Smooth muscle cell (in vitro differentiated cells): ENCODE data around the gene SERPINB1. TPM values are rescaled to one million over a fixed set of nuclear protein-coding genes. Genes with fewer than 3 reads are reported as not detected.
"Not testable (repeated sequence)": the region's sequence is repeated elsewhere in the genome, so short reads cannot be mapped to it uniquely, and the experiment has no call there.

Experiments
- DNase-seq: peaks from one replicate; lab custom pipeline; 2025; ENCODE audit not compliant: unreplicated experiment; lab: John Stamatoyannopoulos, UW
- H2AFZ ChIP-seq: fragments of 200-600 bp; sonication (generic); 2 replicates; pipeline ENCODE4 v1.6.0; 2016; ENCODE audit warnings: antibody characterized with exemption, low read depth, mild to moderate bottlenecking
- H3F3A ChIP-seq: fragments of 200-600 bp; sonication (generic); 2 replicates; pipeline ENCODE4 v1.6.0; 2017; ENCODE audit warnings: antibody characterized with exemption, low read depth
- H3K27ac ChIP-seq: fragments of 200-600 bp; sonication (generic); 2 replicates; pipeline ENCODE4 v1.5.1; 2016; ENCODE audit warnings: low read depth, mild to moderate bottlenecking
- H3K27me3 ChIP-seq: fragments of 200-600 bp; sonication (generic); 2 replicates; pipeline ENCODE4 v1.6.1; 2016; ENCODE audit warnings: low read depth, mild to moderate bottlenecking
- H3K36me3 ChIP-seq: fragments of 200-600 bp; sonication (generic); 2 replicates; pipeline ENCODE4 v1.5.1; 2016; ENCODE audit warnings: low read depth
- H3K4me1 ChIP-seq: fragments of 200-600 bp; sonication (generic); 2 replicates; pipeline ENCODE4 v1.5.1; 2016; ENCODE audit warnings: low read depth
- H3K4me2 ChIP-seq: fragments of 200-600 bp; sonication (generic); 2 replicates; pipeline ENCODE4 v1.6.0; 2016; ENCODE audit warnings: mild to moderate bottlenecking
- H3K4me3 ChIP-seq: fragments of 200-600 bp; sonication (generic); 2 replicates; pipeline ENCODE4 v1.5.1; 2016; ENCODE audit warnings: mild to moderate bottlenecking
- H3K79me2 ChIP-seq: fragments of 200-600 bp; sonication (generic); 2 replicates; pipeline ENCODE4 v1.6.0; 2016; ENCODE audit warnings: low read depth, mild to moderate bottlenecking
- H3K9ac ChIP-seq: fragments of 200-600 bp; sonication (generic); 2 replicates; pipeline ENCODE4 v1.6.0; 2016; ENCODE audit warnings: low read depth
- H3K9me3 ChIP-seq: fragments of 200-600 bp; sonication (generic); replicated peaks from 2 replicates; pipeline ENCODE4 v1.5.1; 2016; ENCODE audit warnings: low read depth
- H4K20me1 ChIP-seq: fragments of 200-600 bp; sonication (generic); 2 replicates; pipeline ENCODE4 v1.6.0; 2016; ENCODE audit warnings: low read depth
- WGBS: methylation state at CpG from one replicate; pipeline ENCODE4 v1.1.7; 2016; ENCODE audit warnings: low lambda C conversion rate; 5-methylcytosine and 5-hydroxymethylcytosine counted together
- polyA plus RNA-seq: library from polyadenylated mRNA; unstranded; fragments of >200 nt; fragmentation: Nextera tagmentation; extraction: Ambion mirVana; gene quantifications from 2 replicates; pipeline ENCODE4 v1.2.1, GENCODE V29; 2016
- total RNA-seq: library from RNA; depleted of rRNA; stranded (reverse); fragments of >200 nt; gene quantifications from 2 replicates; pipeline ENCODE4 v1.2.3, GENCODE V29; 2014
- TF ChIP-seq, protein P1 (sequence below): fragments of 200-600 bp; sonication (generic); IDR thresholded peaks from 2 replicates; pipeline ENCODE4 v1.5.1; 2017; ENCODE audit warnings: borderline replicate concordance, mild to moderate bottlenecking, antibody characterized with exemption; ENCODE audit not compliant: insufficient read depth, poor library complexity, severe bottlenecking

SERPINB1 gene
- total and polyA plus RNA-seq, 2 experiments from 2014 or later, result 10.5 to 17.7 TPM

DNA sequence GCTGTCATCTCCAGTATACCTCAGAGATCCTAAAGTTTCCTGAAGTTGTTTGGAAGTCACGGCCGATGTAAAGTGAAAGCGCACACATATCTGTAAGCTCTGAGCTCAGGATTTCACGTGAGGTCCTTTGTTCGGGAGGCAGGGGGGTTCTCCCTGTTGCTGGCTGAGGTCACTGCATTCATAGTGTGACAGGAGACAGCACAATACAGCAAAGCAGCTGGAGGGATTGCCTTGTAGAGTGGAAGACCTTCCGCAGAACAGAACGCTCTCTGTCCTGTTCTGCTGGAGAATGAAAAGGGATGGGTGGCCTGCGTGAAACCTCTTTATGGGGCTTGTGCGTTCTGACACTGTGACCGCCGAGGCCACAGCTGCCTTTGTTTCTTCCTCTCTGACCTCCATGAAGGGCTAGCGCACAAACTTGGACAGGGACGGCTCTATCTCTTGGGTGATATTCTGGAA is 13.4 kb upstream of the SERPINB1 start:
- 72% methylated on average over 13 of the region's 13 CpGs for WGBS
- peak overlapping the region; percentile 72 for H3K9ac ChIP-seq
- peak overlapping the region; percentile 72 for H2AFZ ChIP-seq
- H3K4me3 ChIP-seq, result no peak overlapping the region
- peaks cover 20% of the 10 kb centered on the region for H3K4me1 ChIP-seq
- peaks cover 15% of the 10 kb centered on the region for H3F3A ChIP-seq
- TF ChIP-seq, protein P1, sequence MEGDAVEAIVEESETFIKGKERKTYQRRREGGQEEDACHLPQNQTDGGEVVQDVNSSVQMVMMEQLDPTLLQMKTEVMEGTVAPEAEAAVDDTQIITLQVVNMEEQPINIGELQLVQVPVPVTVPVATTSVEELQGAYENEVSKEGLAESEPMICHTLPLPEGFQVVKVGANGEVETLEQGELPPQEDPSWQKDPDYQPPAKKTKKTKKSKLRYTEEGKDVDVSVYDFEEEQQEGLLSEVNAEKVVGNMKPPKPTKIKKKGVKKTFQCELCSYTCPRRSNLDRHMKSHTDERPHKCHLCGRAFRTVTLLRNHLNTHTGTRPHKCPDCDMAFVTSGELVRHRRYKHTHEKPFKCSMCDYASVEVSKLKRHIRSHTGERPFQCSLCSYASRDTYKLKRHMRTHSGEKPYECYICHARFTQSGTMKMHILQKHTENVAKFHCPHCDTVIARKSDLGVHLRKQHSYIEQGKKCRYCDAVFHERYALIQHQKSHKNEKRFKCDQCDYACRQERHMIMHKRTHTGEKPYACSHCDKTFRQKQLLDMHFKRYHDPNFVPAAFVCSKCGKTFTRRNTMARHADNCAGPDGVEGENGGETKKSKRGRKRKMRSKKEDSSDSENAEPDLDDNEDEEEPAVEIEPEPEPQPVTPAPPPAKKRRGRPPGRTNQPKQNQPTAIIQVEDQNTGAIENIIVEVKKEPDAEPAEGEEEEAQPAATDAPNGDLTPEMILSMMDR, result no peak
- H3K27ac ChIP-seq, result peak overlapping the region; percentile 88
- no peak for DNase-seq
- no peaks in the 10 kb centered on the region for H4K20me1 ChIP-seq
- H3K4me2 ChIP-seq, result peak overlapping the region; percentile 80
- H3K9me3 ChIP-seq, result no peaks in the 10 kb centered on the region
- H3K27me3 ChIP-seq, result no peaks in the 10 kb centered on the region
- no peaks in the 10 kb centered on the region for H3K36me3 ChIP-seq
- H3K79me2 ChIP-seq, result no peaks in the 10 kb centered on the region

DNA sequence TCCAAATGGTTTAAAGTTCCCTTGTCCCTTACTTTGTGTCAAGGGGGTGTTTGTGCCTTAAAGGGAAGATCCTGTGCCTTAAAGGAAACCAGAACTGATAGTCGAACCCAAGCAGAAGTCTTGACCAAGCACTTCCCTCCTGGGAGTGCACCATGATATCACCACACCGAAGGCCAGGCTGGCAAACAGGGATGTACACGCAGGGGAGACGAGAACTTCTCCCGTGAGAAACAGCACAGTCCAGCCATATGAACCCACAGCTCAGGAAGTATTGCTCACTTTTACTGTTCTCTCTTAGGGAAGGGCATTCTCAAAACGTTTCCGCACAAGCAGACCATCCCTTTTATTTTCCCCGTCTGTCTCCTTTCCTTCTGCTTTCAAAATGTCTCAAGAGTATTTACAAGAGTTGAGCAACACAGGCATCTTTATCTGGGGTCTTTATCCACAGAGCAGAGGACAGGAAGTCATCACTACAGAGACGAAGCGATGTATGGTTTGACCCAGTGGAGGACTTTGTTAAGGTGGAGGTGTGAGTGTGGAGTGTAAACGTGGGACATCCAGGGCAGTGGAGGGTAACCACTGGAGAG is 12.8 kb upstream of the SERPINB1 start:
- Histone ChIP-seq H3K4me3 (peak overlapping the region; percentile 44), H3K9ac (peak overlapping the region; percentile 72), H4K20me1 (no peaks in the 10 kb centered on the region), H3K4me1 (peaks cover 20% of the 10 kb centered on the region), H2AFZ (peak overlapping the region; percentile 72), H3K27ac (peak overlapping the region; percentile 88), H3K4me2 (peak overlapping the region; percentile 80), H3F3A (peaks cover 15% of the 10 kb centered on the region), H3K27me3 (no peaks in the 10 kb centered on the region), H3K79me2 (no peaks in the 10 kb centered on the region), H3K9me3 (no peaks in the 10 kb centered on the region), H3K36me3 (no peaks in the 10 kb centered on the region)
- TF ChIP-seq, protein P1, result peak; percentile 1
- no peak for DNase-seq
- WGBS, result 24% methylated on average over 11 of the region's 11 CpGs

DNA sequence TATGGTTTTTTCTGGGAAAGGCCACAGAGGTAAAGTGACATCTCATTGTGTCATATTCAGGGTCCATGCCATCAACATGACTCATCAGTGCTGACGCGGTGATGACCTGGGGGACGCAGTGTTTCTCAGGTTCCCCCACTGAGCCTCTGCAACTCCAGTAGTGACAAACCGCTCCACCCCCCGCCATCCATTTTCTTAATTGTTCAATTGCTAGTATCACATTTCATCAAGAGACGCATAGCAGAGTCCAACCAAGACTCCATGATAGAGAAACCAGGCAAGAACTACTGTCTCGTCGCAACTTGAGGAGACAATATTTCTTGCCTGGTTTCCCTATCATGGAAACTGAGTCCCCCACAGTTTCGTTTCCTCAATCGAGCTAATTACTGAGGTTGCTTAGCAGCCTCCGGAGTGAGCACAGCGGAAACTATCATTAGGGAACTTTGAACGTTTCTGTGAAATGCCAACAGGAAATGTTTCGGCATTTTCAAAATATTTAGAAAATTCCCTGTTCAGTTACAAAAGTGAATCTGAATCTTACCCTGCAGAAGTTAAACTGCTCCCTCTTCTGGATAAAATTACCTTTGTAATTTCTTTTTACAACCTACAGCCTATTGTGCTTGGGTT is 12.2 kb upstream of the SERPINB1 start:
- Histone ChIP-seq H3K27me3 (no peaks in the 10 kb centered on the region), H3K9me3 (no peaks in the 10 kb centered on the region), H3K4me3 (peak overlapping the region; percentile 44), H3K79me2 (no peaks in the 10 kb centered on the region), H3K36me3 (no peaks in the 10 kb centered on the region), H3K27ac (peak overlapping the region; percentile 88), H4K20me1 (no peaks in the 10 kb centered on the region), H3K4me2 (peak overlapping the region; percentile 80), H2AFZ (peak overlapping the region; percentile 72), H3F3A (peaks cover 15% of the 10 kb centered on the region), H3K9ac (peak overlapping the region; percentile 72), H3K4me1 (peaks cover 20% of the 10 kb centered on the region)
- TF ChIP-seq, protein P1, result peak; percentile 21
- WGBS, result 16% methylated on average over 14 of the region's 14 CpGs
- DNase-seq, result no peak

DNA sequence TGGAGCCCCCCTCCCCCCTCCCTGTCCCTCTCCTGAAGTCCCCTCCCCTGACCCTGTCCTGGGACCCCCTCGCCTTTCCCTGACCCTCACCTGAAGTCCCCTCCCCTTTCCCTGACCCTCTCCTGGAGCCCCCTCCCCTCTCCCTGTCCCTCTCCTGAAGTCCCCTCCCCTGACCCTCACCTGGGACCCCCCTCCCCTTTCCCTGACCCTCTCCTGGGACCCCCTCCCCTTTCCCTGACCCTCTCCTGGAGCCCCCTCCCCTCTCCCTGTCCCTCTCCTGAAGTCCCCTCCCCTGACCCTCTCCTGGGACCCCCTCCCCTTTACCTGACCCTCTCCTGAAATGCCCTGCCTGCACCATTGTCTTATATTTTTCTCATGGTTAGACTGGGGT is 11.7 kb upstream of the SERPINB1 start:
- no CpG with 5 or more reads among the region's 1 CpG for WGBS
- Histone ChIP-seq H3K9ac (peak overlapping the region; percentile 72), H3K4me3 (peak overlapping the region; percentile 44), H3K4me2 (peak overlapping the region; percentile 80), H3F3A (peaks cover 15% of the 10 kb centered on the region), H3K4me1 (peaks cover 20% of the 10 kb centered on the region), H3K27ac (peak overlapping the region; percentile 88)
- H3K79me2 ChIP-seq, H4K20me1 ChIP-seq, H3K27me3 ChIP-seq, DNase-seq, H3K9me3 ChIP-seq, H3K36me3 ChIP-seq, H2AFZ ChIP-seq: not testable (repeated sequence)
